Peyer's patch (tissue), 4 donors: ENCODE results near the gene STAC. TPM values are rescaled to one million over a fixed set of nuclear protein-coding genes. Genes with fewer than 3 reads are reported as not detected.

ENCODE experiments used
- DNase-seq, 3 donors: peaks; one replicate each; pipeline ENCODE4 v3.0.0-alpha.2; 2017 to 2019
- H3K27ac ChIP-seq, 4 donors: fragments of 200-600 bp; sonication (generic); one replicate each; pipeline ENCODE4 v1.5.1; 2016 to 2019
- H3K27me3 ChIP-seq, 2 donors: fragments of 200-600 bp; sonication (generic); one replicate each; pipeline ENCODE4 v1.5.1; 2019
- H3K36me3 ChIP-seq, 3 donors: fragments of 200-600 bp; sonication (generic); one replicate each; pipeline ENCODE4 v1.5.1; 2016 to 2019
- H3K4me1 ChIP-seq, 4 donors: fragments of 200-600 bp; sonication (generic); one replicate each; pipeline ENCODE4 v1.5.1; 2016 to 2019
- H3K4me3 ChIP-seq, 4 donors: fragments of 200-600 bp; sonication (generic); 1 replicate in 3 of 4; 2 replicates in 1 of 4; pipeline ENCODE4 v1.5.1; 2016 to 2019; ENCODE audit warnings: mild to moderate bottlenecking in 1 of 4
- H3K9me3 ChIP-seq, 4 donors: fragments of 200-600 bp; sonication (generic); one replicate each; pipeline ENCODE4 v1.5.1; 2016 to 2019; ENCODE audit warnings: mild to moderate bottlenecking in 1 of 4
- CTCF ChIP-seq, 6 experiments: fragments of 450-650 bp in 4 of 6; fragments of 200-600 bp in 2 of 6; sonication (generic) in 1 of 6; IDR thresholded peaks; one replicate each; pipeline ENCODE4 v1.5.1; 2017 to 2019; ENCODE audit warnings: antibody characterized with exemption in 6 of 6, mild to moderate bottlenecking in 3 of 6, moderate library complexity in 1 of 6
- POLR2A ChIP-seq, 2 donors: fragments of 450-650 bp; IDR thresholded peaks; one replicate each; pipeline ENCODE4 v1.5.1; 2017; ENCODE audit warnings: antibody characterized with exemption in 2 of 2, mild to moderate bottlenecking in 2 of 2, moderate library complexity in 2 of 2
- total RNA-seq, 4 donors: library from RNA; depleted of rRNA; stranded (reverse); fragments of >200 nt; gene quantifications; one replicate each; pipeline ENCODE4 v1.1.0, GENCODE V29; 2016

Gene STAC
- total RNA-seq, 4 donors from 2014 or later = not detected

- Histone ChIP-seq H3K36me3 (no peaks in the 10 kb centered on the region), H3K27me3 (no peaks in the 10 kb centered on the region), H3K9me3 (no peaks in the 10 kb centered on the region), H3K4me1 (no peaks in the 10 kb centered on the region), H3K4me3 (peak overlapping the region in 2 of 4 donors; percentile 27 to 39), H3K27ac (no peak overlapping the region)
- no peak for TF ChIP-seq POLR2A (IDR thresholded peaks at IDR 0.05)
- TF ChIP-seq CTCF (IDR thresholded peaks at IDR 0.05) = no peak
- no peak for DNase-seq
These were observed 458 bp upstream of the STAC start for GRCh38 chr3:36379872-36380220.

GRCh38 chr3:36381311-36381956, 1.1 kb downstream of the STAC start:
- H3K36me3 ChIP-seq = no peaks in the 10 kb centered on the region
- H3K27me3 ChIP-seq = no peaks in the 10 kb centered on the region
- no peak overlapping the region for H3K4me3 ChIP-seq
- no peaks in the 10 kb centered on the region for H3K9me3 ChIP-seq
- DNase-seq = no peak
- no peak for TF ChIP-seq CTCF (IDR thresholded peaks at IDR 0.05)
- TF ChIP-seq POLR2A (IDR thresholded peaks at IDR 0.05) = no peak
- H3K27ac ChIP-seq = no peak overlapping the region
- H3K4me1 ChIP-seq = no peaks in the 10 kb centered on the region

DNA sequence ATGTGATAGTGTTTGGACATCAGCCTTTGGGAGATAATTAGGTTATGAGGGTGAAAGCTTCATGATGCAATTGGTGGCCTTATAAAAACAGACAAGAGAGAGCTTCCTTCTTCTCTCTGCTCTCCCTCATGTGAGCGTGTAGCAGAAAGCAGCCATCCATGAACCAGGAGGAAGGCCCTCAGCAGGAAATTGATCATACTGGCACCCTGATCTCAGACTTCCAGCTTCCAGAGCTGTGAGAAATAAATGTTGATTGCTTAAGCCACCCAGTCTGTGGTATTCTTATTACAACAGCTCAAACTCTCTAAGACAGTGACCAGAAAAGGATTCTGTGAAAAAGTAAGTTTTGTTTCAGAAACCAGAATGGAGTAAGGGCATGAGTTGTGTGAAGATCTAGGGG, 13.3 kb downstream of the STAC start:
- no peak for DNase-seq
- no peaks in the 10 kb centered on the region for H3K9me3 ChIP-seq
- no peak overlapping the region for H3K27ac ChIP-seq
- no peaks in the 10 kb centered on the region for H3K27me3 ChIP-seq
- no peaks in the 10 kb centered on the region for H3K4me1 ChIP-seq
- TF ChIP-seq CTCF (IDR thresholded peaks at IDR 0.05) (no peak), POLR2A (IDR thresholded peaks at IDR 0.05) (no peak)
- no peaks in the 10 kb centered on the region for H3K36me3 ChIP-seq
- no peak overlapping the region for H3K4me3 ChIP-seq

- Histone ChIP-seq H3K27ac (no peak overlapping the region), H3K4me1 (no peaks in the 10 kb centered on the region), H3K27me3 (no peaks in the 10 kb centered on the region), H3K9me3 (no peaks in the 10 kb centered on the region), H3K4me3 (no peak overlapping the region), H3K36me3 (no peaks in the 10 kb centered on the region)
- no peak for DNase-seq
- TF ChIP-seq CTCF (IDR thresholded peaks at IDR 0.05) = no peak
- no peak for TF ChIP-seq POLR2A (IDR thresholded peaks at IDR 0.05)
These were observed 13.9 kb downstream of the STAC start for GRCh38 chr3:36394176-36394575.

- Histone ChIP-seq H3K27me3 (no peaks in the 10 kb centered on the region), H3K27ac (no peak overlapping the region), H3K4me1 (no peaks in the 10 kb centered on the region), H3K9me3 (no peaks in the 10 kb centered on the region), H3K4me3 (no peak overlapping the region), H3K36me3 (no peaks in the 10 kb centered on the region)
- DNase-seq = no peak
- TF ChIP-seq CTCF (IDR thresholded peaks at IDR 0.05) (no peak), POLR2A (IDR thresholded peaks at IDR 0.05) (no peak)
These were observed 17.5 kb downstream of the STAC start for GRCh38 chr3:36397841-36398240.

DNA sequence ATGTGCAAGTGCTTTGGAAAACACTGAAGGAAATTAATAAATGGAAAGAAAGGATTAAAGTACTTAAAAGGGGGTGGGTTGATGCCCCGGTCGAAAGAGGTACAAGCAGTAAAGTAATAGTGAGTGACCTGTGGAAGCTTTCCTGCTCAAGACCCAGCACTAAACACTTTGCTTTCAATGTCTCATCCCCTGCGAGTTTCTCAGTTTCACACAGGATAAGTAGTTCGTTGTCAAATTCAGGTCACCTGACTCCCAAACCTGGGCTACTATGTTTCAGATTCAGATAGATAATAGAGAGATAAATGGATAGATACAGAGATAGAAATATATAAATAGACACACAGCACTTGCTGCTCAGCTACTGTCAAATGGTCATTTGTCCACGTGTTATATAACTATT, 19.6 kb downstream of the STAC start:
- no peak overlapping the region for H3K27ac ChIP-seq
- H3K27me3 ChIP-seq = no peaks in the 10 kb centered on the region
- H3K9me3 ChIP-seq = no peaks in the 10 kb centered on the region
- H3K36me3 ChIP-seq = no peaks in the 10 kb centered on the region
- H3K4me3 ChIP-seq = no peak overlapping the region
- TF ChIP-seq POLR2A (IDR thresholded peaks at IDR 0.05) = no peak
- TF ChIP-seq CTCF (IDR thresholded peaks at IDR 0.05) = no peak
- DNase-seq = no peak
- H3K4me1 ChIP-seq = no peaks in the 10 kb centered on the region
